HG02938 (cell line): ENCODE data around the gene NYAP2.
A peak's percentile ranks its signal among the peaks of the same experiment; 100 is the strongest.

Source experiments
- ATAC-seq: cut with Tn5 transposase; IDR thresholded peaks from one replicate; pipeline ENCODE4 v1.9.1; 2021; ENCODE audit warnings: mild to moderate bottlenecking, moderate library complexity; ENCODE audit not compliant: unreplicated experiment

The NYAP2 gene

GRCh38 chr2:225543626-225544025 lies 144.1 kb downstream of the NYAP2 start:
- no peak for ATAC-seq

GRCh38 chr2:225556461-225556860 lies 157.0 kb downstream of the NYAP2 start:
- ATAC-seq, result no peak

GRCh38 chr2:225558399-225559071 lies 159.0 kb downstream of the NYAP2 start:
- ATAC-seq, result no peak

GRCh38 chr2:225559072-225559415 lies 159.5 kb downstream of the NYAP2 start:
- ATAC-seq, result no peak

- no peak for ATAC-seq
These were observed 167.3 kb downstream of the NYAP2 start for GRCh38 chr2:225566798-225567197.

- no peak for ATAC-seq
These were observed 170.5 kb downstream of the NYAP2 start for GRCh38 chr2:225569995-225570394.

GRCh38 chr2:225573603-225574002 lies 174.1 kb downstream of the NYAP2 start:
- ATAC-seq, result no peak

GRCh38 chr2:225574582-225575138 lies 175.2 kb downstream of the NYAP2 start:
- no peak for ATAC-seq

- no peak for ATAC-seq
These were observed 181.6 kb downstream of the NYAP2 start for GRCh38 chr2:225581135-225581534.

- no peak for ATAC-seq
These were observed 182.4 kb downstream of the NYAP2 start for GRCh38 chr2:225581906-225582305.

GRCh38 chr2:225582355-225583116 lies 183.0 kb downstream of the NYAP2 start:
- no peak for ATAC-seq

GRCh38 chr2:225584796-225585195 lies 185.3 kb downstream of the NYAP2 start:
- ATAC-seq, result no peak

GRCh38 chr2:225590932-225591331 lies 191.4 kb downstream of the NYAP2 start:
- no peak for ATAC-seq

GRCh38 chr2:225597911-225598310 lies 198.4 kb downstream of the NYAP2 start:
- no peak for ATAC-seq

GRCh38 chr2:225598426-225598825 lies 198.9 kb downstream of the NYAP2 start:
- no peak for ATAC-seq

GRCh38 chr2:225598897-225599296 lies 199.4 kb downstream of the NYAP2 start:
- ATAC-seq, result no peak

GRCh38 chr2:225599856-225600255 lies 200.3 kb downstream of the NYAP2 start:
- ATAC-seq, result no peak

- ATAC-seq, result peak; percentile 58
These were observed 200.9 kb downstream of the NYAP2 start for GRCh38 chr2:225600444-225600843.

- peak; percentile 44 for ATAC-seq
These were observed 201.4 kb downstream of the NYAP2 start for GRCh38 chr2:225600865-225601264.

GRCh38 chr2:225602205-225602604 lies 202.7 kb downstream of the NYAP2 start:
- ATAC-seq, result no peak

GRCh38 chr2:225608136-225608535 lies 208.6 kb downstream of the NYAP2 start:
- no peak for ATAC-seq

- no peak for ATAC-seq
These were observed 213.1 kb downstream of the NYAP2 start for GRCh38 chr2:225612636-225613035.
